Stimulated activated CD4-positive, alpha-beta T cell treated with anti-CD3 and anti-CD28 coated beads, TNF-alpha, amount 100 ng/mL, for 48 hours (primary cell): Measurements from ENCODE around the gene FBLIM1.
"Not testable (repeated sequence)": the region's sequence is repeated elsewhere in the genome, so short reads cannot be mapped to it uniquely, and the experiment has no call there.

Experiments
- DNase-seq, 3 donors: peaks; one replicate each; pipeline ENCODE4 v3.0.0-alpha.2; 2020; ENCODE audit warnings: low read depth in 3 of 3

FBLIM1 gene

DNA sequence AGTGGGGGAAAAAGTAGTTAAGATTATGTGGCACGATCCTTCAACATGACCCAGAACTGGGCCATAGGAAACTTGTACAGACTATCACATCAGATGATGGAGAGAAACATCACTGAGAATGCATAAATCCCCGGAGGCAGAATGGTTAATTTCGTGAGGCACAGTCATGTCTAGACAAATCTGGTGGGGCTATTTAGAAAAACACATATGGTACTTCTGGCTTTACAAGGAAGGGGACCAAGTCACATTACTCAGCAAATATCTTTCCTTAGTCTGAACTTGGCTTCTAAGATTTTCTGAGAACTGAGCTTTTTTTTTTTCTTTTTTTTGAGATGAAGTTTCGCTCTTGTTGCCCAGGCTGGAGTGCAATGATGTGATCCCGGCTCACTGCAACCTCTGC is 58.1 kb downstream of the FBLIM1 start:
- DNase-seq, result no peak

DNA sequence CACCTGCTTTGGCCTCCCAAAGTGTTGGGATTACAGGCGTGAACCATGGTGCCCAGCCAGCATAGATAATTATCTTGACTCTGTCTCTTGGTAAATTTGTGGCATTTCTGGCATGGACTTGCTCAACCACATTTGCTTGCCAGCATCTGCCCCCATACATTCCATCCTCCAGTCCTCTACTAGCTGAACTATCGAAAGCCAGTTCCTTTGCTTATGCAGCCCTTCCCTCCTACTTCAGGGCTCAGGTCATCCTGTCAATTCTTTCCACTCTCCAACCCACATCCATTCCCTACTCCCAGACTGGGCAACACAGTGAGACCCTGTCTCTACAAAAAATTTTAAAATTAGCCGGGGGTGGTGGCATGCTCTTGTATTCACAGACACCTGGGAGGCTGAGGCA is 61.9 kb downstream of the FBLIM1 start:
- no peak for DNase-seq

DNA sequence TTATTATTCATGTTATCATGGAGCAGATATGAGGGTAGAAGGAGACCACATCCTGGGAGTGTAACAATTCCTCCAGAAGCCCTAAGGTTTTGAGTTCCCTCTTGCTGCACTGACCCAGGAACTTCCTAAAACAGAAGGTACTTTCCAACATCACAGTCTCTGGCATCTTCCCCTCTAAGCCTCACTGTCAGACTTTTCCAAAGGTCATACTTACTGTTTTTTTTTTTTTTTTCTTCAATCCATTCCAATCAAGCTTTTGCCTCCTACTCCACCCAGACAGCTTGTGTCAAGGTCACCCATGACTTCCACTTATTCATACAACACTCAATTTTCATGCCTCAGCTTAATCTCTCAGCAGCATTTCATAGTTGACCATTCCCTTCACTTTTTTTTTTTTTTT is 67.2 kb downstream of the FBLIM1 start:
- no peak for DNase-seq

DNA sequence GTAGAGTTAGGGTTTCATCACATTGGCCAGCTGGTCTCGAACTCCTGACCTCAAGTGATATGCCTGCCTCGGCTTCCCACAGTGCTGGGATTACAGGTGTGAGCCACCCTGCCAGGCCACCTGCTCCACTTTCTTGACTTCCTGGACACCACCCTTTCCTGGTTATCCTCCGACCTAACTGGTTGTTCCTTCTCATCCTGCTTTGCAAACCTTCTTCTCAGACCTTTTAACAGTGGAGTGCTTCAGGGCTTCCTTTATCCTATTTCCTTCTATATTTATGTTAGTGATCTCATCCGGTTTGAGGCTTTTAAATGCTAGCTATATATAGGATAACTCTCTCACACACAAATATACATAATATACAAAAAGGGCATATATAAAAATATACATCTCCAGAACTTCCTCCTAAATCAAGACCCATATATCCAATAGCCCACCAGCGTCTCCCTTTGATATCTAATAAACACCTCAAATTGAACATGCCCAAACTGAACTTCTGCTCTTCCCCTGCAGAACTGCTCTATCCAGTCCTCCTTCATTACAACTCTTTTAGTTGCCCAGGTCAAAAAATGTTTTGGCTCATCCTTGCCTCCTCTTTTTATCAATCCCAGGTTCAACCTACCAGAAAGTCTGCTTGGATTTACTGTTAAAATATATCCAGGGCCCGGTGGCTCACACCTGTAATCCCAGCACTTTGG is 68.4 kb downstream of the FBLIM1 start:
- DNase-seq, result no peak

DNA sequence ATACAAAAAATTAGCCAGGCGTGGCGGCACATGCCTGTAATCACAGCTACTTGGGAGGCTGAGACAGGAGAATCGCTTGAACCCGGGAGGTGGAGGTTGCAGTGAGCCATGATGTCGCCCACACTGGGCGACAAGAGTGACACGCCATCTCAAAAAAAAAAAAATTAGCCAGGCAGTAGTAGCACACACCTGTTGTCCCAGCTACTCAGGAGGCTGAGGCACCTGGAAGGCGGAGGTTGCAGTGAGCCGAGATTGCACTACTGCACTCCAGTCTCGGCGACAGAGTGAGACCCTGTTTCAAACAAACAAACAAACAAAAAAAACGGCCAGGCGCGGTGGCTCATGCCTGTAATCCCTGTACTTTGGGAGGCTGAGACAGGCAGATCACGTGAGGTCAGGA is 69.0 kb downstream of the FBLIM1 start:
- DNase-seq, result not testable (repeated sequence)

DNA sequence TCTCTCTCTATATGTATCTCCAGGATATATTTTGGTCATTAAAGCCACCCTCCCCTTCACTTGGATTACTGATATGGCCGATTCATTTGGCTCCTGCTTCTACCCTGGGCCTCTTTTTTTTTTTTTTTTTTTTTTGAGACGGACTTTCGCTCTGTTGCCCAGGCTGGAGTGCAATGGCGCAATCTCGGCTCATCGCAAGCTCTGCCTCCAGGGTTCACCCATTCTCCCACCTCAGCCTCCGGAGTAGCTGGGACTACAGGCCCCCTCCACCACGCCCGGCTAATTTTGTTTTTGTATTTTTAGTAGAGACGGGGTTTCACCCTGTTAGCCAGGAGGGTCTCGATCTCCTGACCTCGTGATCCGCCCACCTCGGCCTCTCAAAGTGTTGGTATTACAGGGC is 70.3 kb downstream of the FBLIM1 start:
- not testable (repeated sequence) for DNase-seq

DNA sequence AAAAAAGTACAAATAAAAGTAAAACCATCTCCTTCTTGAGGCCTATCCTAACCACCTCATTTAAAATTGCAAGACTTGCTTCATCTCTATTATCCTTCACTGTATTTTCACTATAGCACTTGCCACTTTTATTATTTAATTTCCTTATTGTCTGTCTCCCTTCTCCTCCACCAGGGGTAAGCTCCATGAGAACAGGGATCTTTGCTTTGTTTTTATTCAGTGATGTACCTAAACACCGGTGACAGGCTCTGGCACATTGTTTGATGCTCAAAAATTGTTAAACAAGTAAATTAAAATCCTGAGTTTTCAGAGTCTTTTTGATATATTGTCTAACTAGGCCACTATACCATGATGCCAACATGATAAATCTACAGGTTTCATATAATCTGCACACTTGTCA is 71.7 kb downstream of the FBLIM1 start:
- no peak for DNase-seq

DNA sequence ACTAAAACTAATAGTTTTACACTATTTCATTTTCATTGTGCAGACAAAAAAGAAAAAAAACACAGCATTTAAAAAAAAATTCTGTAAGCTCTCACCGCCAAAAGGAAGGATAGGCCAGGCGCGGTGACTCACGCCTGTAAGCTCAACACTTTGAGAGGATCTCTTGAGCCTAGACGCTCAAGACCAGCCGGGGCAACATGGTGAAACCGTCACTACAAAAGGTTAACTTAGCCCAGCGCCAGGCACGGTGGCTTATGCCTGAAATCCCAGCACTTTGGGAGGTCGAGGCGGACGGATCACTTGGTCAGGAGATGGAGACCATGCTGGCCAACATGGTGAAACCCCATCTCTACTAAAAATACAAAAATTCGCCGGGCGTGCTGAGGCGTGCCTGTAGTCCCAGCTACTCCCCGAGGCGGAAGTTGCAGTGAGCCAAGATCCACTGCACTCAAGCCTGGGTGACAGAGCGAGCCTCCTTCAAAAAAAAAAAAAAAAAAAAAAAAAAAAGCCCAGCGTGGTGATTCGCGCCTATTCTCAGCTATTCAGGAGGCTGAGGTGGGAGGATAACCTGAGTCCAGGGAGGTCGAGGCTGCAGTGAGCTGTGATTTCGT is 74.6 kb downstream of the FBLIM1 start:
- DNase-seq, result peak in 2 of 3 donors; percentile 28 to 37

DNA sequence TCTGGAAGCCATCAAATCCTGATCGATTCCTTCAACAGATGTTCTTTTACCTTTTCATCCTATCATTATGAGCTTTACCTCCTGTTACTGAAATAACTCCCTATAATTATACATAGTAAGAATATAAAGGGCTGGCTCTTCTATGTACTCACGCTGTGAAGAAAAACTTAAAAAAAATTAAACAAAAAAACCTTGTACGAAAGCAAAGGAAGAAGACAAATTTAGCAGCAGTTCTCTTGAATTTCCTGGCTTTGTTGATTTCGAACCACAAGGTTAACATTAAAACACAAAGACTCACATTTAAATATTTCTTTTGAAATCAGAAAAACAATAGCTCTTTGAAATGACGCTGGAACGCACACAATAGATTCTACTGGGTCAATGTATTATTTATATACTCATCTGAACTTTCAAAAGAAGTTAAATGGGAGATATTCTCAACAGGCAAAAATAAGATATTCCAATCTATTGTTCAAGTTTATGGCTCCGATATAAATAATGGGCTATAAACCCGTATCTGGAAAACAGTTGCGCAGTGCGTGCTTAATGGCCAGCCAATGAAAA is 75.3 kb downstream of the FBLIM1 start:
- DNase-seq, result no peak

DNA sequence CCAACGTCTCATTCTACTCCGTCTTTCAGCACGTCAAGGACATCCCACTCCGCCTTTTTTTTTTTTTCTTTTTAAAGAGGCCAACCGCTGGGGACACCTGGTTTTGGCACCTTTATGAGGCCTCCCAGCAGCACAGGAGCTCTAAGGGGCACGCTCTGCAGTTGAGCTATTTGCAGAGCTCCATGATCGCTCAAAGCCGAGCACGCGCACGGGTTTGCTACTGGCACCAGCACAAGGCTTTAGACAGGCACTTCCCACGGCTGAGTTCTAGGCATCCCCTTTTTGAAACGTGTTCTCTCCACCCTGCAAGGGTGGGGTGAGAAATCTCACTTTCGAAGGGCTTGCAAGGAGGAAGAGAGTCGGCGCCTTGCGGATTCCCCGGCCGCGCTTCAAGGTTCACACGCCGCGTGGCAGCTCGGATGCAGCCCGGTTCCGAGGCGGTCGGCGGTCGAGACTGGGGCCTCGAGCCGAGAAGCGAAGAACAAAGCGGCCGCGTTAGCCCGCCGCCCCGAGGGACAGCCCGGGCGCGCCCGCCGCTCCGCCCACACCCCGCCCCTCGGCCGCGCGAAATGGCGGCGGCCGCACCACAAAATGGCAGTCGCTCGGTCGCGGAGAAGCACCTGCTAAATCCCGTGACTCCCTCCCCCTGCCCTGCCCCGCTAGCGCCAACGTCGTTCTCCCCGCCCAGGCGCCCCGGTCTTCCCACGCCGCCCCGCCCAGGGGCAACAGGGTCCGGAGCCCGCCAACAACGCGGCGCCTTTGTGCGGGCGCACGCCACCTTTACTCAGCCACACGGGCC is 76.0 kb downstream of the FBLIM1 start:
- DNase-seq, result peak; percentile 83 to 86 (median 84)

DNA sequence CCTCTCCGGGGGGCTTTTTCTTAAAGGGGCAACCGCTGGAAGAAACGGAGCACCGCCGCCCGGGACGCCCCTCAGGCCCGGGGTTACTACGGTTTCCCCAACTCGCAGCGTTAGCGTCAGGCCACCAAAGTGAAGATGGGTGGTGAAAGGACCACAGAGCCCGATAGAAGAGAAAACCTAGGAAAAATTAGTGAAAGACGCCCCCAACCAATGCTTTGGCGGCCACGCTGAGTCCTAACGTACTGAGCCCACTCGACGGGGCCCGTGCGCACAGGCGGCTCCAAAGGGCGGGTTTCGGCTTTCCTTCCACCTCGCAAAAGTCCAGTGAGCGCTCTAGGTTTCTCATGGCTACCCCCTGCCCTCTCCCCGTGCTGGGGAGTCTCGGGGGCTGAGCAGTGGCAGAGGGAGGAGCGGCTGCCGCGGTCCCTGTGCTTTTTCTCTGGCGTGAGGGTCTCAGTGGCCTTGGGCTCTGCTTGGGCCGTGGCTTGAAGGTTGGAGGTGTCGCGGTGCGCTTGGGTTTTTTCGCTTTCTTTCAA is 76.7 kb downstream of the FBLIM1 start:
- peak in 1 of 3 donors; percentile 20 for DNase-seq

DNA sequence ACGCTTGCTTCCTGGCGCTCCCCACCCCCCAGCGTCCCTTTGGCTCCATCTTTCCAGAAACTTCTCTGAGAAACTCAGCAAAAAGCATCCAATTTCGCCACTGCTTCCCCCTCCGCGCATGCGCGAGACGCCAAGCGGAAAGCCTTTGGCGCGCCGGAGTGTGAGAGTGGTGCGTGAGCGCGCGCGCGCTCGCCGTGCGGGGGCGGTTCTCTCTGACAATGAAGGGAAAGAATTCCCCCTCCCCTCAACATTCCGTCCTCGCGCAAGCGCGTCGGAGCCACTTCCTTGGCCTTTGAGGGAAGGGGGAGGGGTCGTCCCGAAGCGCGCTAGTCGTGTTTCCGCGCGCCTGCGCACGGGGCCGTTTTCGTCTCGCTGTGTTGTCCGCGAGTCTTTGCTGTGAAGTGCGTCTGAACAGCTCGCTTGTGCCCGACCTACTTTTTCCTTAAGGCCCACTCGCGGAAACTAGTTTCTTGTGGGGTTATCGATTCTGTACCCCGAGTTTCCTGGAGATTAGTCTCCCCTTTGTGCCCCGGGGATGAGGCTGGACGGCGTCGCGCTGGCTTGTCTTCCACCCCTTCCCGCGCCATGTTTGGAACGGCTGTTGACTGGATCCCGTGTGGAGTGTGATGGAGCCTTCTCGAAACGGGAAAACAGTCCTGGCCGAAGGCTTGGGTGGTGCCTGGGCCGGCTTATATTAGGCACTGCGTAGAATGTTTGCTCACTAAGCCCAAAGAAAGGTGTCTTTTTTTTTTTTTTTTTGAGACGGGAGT is 77.3 kb downstream of the FBLIM1 start:
- DNase-seq, result peak; percentile 98 to 99 (median 98)
